OCI-LY7 (cell line): ENCODE measurements around the gene DTHD1. TPM values are rescaled to one million over a fixed set of nuclear protein-coding genes. Genes with fewer than 3 reads are reported as not detected.

Source experiments
- BruUV-seq: library from RNA; stranded (reverse); fragments of 400-500 nt; replicated peaks from 2 replicates; lab custom pipeline; 2021; lab: Mats Ljungman, UMichigan
- CTCF ChIA-PET: fragments of 300-600 bp; sonication (Branson Sonifier 250); formaldehyde crosslinking; loops from one replicate; lab custom pipeline; 2022; ENCODE audit warnings: antibody characterized with exemption; ENCODE audit not compliant: unreplicated experiment; lab: Charles Lee
- POLR2A ChIA-PET: fragments of 300-600 bp; sonication (Branson Sonifier 250); formaldehyde crosslinking; loops from one replicate; lab custom pipeline; 2022; ENCODE audit warnings: antibody characterized with exemption; lab: Charles Lee
- DNase-seq: peaks from one replicate; pipeline ENCODE4 v3.0.0-alpha.2; 2015; ENCODE audit warnings: low spot score
- H2AFZ ChIP-seq: fragments of 200-600 bp; sonication (generic), shearing (Covaris generic); 2 replicates; pipeline ENCODE4 v1.6.1; 2014; ENCODE audit warnings: mild to moderate bottlenecking, antibody characterized with exemption, low read length, moderate library complexity
- H3K27ac ChIP-seq: fragments of 200-600 bp; sonication (generic); 2 replicates; pipeline ENCODE4 v1.5.1; 2014; ENCODE audit warnings: mixed run types, low read depth, mild to moderate bottlenecking, moderate library complexity, low read length, inconsistent platforms; ENCODE audit not compliant: poor library complexity, severe bottlenecking
- H3K36me3 ChIP-seq: fragments of 200-600 bp; sonication (generic); 2 replicates; pipeline ENCODE4 v1.6.1; 2014; ENCODE audit warnings: mild to moderate bottlenecking, antibody characterized with exemption, low read length, moderate library complexity, mixed read lengths; ENCODE audit not compliant: insufficient read depth
- H3K4me1 ChIP-seq: fragments of 200-600 bp; sonication (generic); 2 replicates; pipeline ENCODE4 v1.5.1; 2014; ENCODE audit warnings: mild to moderate bottlenecking, low read length; ENCODE audit not compliant: insufficient read depth, poor library complexity, severe bottlenecking
- H3K4me2 ChIP-seq: fragments of 200-600 bp; sonication (generic); 2 replicates; pipeline ENCODE4 v1.6.1; 2014; ENCODE audit warnings: mild to moderate bottlenecking, low read length
- H3K4me3 ChIP-seq: fragments of 200-600 bp; sonication (generic); 2 replicates; pipeline ENCODE4 v1.5.1; 2014; ENCODE audit warnings: mild to moderate bottlenecking, low read depth, low read length; ENCODE audit not compliant: poor library complexity, severe bottlenecking
- H3K79me2 ChIP-seq: fragments of 200-600 bp; sonication (generic); 2 replicates; pipeline ENCODE4 v1.6.1; 2016; ENCODE audit warnings: low read depth, mild to moderate bottlenecking, low read length, moderate library complexity, mixed read lengths; ENCODE audit not compliant: insufficient read depth
- H3K9me2 ChIP-seq: fragments of 200-600 bp; sonication (generic); 2 replicates; pipeline ENCODE4 v1.6.1; 2016; ENCODE audit warnings: mild to moderate bottlenecking, low read length, mixed read lengths; ENCODE audit not compliant: insufficient read depth
- H3K9me3 ChIP-seq: fragments of 200-600 bp; sonication (generic); 2 replicates; pipeline ENCODE4 v1.6.1; 2014; ENCODE audit warnings: mild to moderate bottlenecking, mixed run types, low read length, mixed read lengths
- H4K20me1 ChIP-seq: fragments of 200-600 bp; sonication (generic); 2 replicates; pipeline ENCODE4 v1.6.1; 2014; ENCODE audit warnings: mild to moderate bottlenecking, antibody characterized with exemption, low read length, moderate library complexity, mixed read lengths; ENCODE audit not compliant: insufficient read depth
- EZH2phosphoT487 ChIP-seq: fragments of 200-600 bp; sonication (generic); IDR thresholded peaks from 2 replicates; pipeline ENCODE4 v1.6.1; 2018; ENCODE audit warnings: low read depth, borderline replicate concordance, mild to moderate bottlenecking, mixed run types, antibody characterized with exemption, low read length, moderate library complexity, mixed read lengths
- intact Hi-C: fragments of 100-400 bp; cut with micrococcal nuclease; formaldehyde crosslinking; loops from one replicate; pipeline ENCODE4 v1.10.0; 2022; ENCODE audit not compliant: unreplicated experiment
- total RNA-seq, 2 experiments: library from RNA; depleted of rRNA in 1 of 2; stranded (reverse); fragments of >200 nt in 1 of 2; shearing (Covaris generic) in 1 of 2; gene quantifications; 2 replicates each; pipeline ENCODE4 v1.2.3, GENCODE V29; 2014 to 2022
- TF ChIP-seq, protein P1 (sequence below): fragments of 200-600 bp; sonication (generic); conservative IDR thresholded peaks from 2 replicates; pipeline ENCODE4 v1.5.1; 2014; ENCODE audit warnings: mild to moderate bottlenecking, antibody characterized with exemption, low read length, moderate library complexity, mixed read lengths

The DTHD1 gene
- total RNA-seq, 2 experiments from 2014 or later, result not detected

DNA sequence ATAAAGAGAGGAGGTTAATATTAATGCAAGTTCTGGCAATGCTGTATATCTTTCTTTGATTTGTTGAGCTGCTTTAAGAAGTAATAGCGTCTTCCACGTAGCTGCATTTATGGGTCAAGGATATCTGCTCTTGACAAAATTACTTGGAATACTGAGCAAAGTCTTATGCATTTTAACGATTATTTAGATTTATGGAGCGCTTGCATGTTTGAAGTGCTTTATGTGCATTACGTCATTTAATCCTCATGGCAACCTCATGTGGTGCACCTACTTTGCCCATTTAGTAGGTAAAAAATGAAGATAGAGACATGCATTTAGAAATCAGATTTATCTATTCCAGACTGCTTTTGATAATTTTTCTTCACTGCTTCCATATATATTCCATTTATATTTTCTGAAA, 46.0 kb downstream of the DTHD1 start:
- Histone ChIP-seq H3K4me2 (no peak overlapping the region), H3K9me2 (no peaks in the 10 kb centered on the region), H3K36me3 (no peaks in the 10 kb centered on the region), H3K4me3 (no peak overlapping the region), H2AFZ (no peak overlapping the region), H3K27ac (no peak overlapping the region), H4K20me1 (no peaks in the 10 kb centered on the region), H3K4me1 (no peaks in the 10 kb centered on the region), H3K9me3 (no peaks in the 10 kb centered on the region), H3K79me2 (no peaks in the 10 kb centered on the region)
- TF ChIP-seq EZH2phosphoT487, result no peak
- TF ChIP-seq, protein P1, sequence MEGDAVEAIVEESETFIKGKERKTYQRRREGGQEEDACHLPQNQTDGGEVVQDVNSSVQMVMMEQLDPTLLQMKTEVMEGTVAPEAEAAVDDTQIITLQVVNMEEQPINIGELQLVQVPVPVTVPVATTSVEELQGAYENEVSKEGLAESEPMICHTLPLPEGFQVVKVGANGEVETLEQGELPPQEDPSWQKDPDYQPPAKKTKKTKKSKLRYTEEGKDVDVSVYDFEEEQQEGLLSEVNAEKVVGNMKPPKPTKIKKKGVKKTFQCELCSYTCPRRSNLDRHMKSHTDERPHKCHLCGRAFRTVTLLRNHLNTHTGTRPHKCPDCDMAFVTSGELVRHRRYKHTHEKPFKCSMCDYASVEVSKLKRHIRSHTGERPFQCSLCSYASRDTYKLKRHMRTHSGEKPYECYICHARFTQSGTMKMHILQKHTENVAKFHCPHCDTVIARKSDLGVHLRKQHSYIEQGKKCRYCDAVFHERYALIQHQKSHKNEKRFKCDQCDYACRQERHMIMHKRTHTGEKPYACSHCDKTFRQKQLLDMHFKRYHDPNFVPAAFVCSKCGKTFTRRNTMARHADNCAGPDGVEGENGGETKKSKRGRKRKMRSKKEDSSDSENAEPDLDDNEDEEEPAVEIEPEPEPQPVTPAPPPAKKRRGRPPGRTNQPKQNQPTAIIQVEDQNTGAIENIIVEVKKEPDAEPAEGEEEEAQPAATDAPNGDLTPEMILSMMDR, result no peak
- intact Hi-C loops, result no loop called here
- BruUV-seq, result no TSS peak
- DNase-seq, result no peak
- ChIA-PET POLR2A (interaction anchor here (0.6 kb wide), 1 partner anchor 114 kb away, joined by 3 read pairs; no protein-coding TSS in a partner anchor), CTCF (no interaction called here)

- Histone ChIP-seq H2AFZ (no peak overlapping the region; the same call in 1 of the 2 replicates), H3K4me1 (no peaks in the 10 kb centered on the region), H3K9me2 (no peaks in the 10 kb centered on the region), H4K20me1 (no peaks in the 10 kb centered on the region), H3K9me3 (no peaks in the 10 kb centered on the region), H3K4me2 (no peak overlapping the region), H3K4me3 (no peak overlapping the region), H3K79me2 (no peaks in the 10 kb centered on the region), H3K27ac (no peak overlapping the region), H3K36me3 (no peaks in the 10 kb centered on the region)
- intact Hi-C loops, result no loop called here
- no TSS peak for BruUV-seq
- TF ChIP-seq EZH2phosphoT487, result no peak
- TF ChIP-seq, protein P1, result no peak
- DNase-seq, result no peak
- ChIA-PET POLR2A (interaction anchor here (0.6 kb wide), 1 partner anchor 1171 kb away, joined by 6 read pairs; no protein-coding TSS in a partner anchor), CTCF (no interaction called here)
These were observed 46.7 kb downstream of the DTHD1 start for GRCh38 chr4:36328130-36328529.

GRCh38 chr4:36329228-36329627, 47.8 kb downstream of the DTHD1 start:
- DNase-seq, result no peak
- Histone ChIP-seq H3K4me1 (no peaks in the 10 kb centered on the region), H3K9me3 (no peaks in the 10 kb centered on the region), H2AFZ (no peak overlapping the region), H3K27ac (no peak overlapping the region), H3K9me2 (no peaks in the 10 kb centered on the region), H3K36me3 (no peaks in the 10 kb centered on the region), H3K4me3 (no peak overlapping the region), H4K20me1 (no peaks in the 10 kb centered on the region), H3K4me2 (no peak overlapping the region), H3K79me2 (no peaks in the 10 kb centered on the region)
- CTCF ChIA-PET, result no interaction called here
- BruUV-seq, result no TSS peak
- intact Hi-C loops, result no loop called here
- POLR2A ChIA-PET, result interaction anchor here (0.6 to 1.2 kb wide), 5 partner anchors 11 to 444 kb away, joined by 3 to 4 read pairs (median 3); no protein-coding TSS in a partner anchor
- no peak for TF ChIP-seq EZH2phosphoT487
- TF ChIP-seq, protein P1, result no peak
